T-cell (primary cell): Measurements from ENCODE around the gene FGGY. TPM values are rescaled to one million over a fixed set of nuclear protein-coding genes. Genes with fewer than 3 reads are reported as not detected.
A peak's percentile ranks its signal among the peaks of the same experiment; 100 is the strongest.

Experiments
- ATAC-seq, 4 experiments: fragments of 200-7000 bp in 3 of 4; fragments of 150-1000 bp in 1 of 4; cut with Tn5 transposase; replicated peaks in 1 of 4; 1 replicate in 3 of 4; 2 replicates in 1 of 4; pipeline ENCODE4 v1.10.0; 2021; ENCODE audit warnings: moderate library complexity in 3 of 4, mild to moderate bottlenecking in 2 of 4, moderate number of reproducible peaks in 1 of 4
- CTCF ChIA-PET, 2 donors: fragments of 300-600 bp; sonication (Branson Sonifier 250); formaldehyde crosslinking; loops; one replicate each; lab custom pipeline; 2022; ENCODE audit warnings: antibody characterized with exemption in 2 of 2; lab: Charles Lee
- POLR2A ChIA-PET, 2 donors: fragments of 300-600 bp; sonication (Branson Sonifier 250); formaldehyde crosslinking; loops; one replicate each; lab custom pipeline; 2022; ENCODE audit warnings: antibody characterized with exemption in 2 of 2; lab: Charles Lee
- DNase-seq, 35 experiments: peaks; one replicate each; pipeline versions ENCODE4 v3.0.0 to v3.0.0-alpha.2; 2013 to 2023
- H3K27ac ChIP-seq: one replicate; pipeline ENCODE4 v1.5.1; 2013; ENCODE audit warnings: low read length
- H3K27me3 ChIP-seq, 2 experiments: replicated peaks in 1 of 2; 1 replicate in 1 of 2; 2 replicates in 1 of 2; pipeline versions ENCODE4 v1.6.1 to v1.7.0; 2013; ENCODE audit warnings: low read length in 1 of 2, mixed read lengths in 1 of 2; ENCODE audit not compliant: control insufficient read depth in 2 of 2, insufficient read depth in 2 of 2; ENCODE audit errors: extremely low read depth in 1 of 2
- H3K36me3 ChIP-seq, 2 donors: 1 replicate in 1 of 2; 2 replicates in 1 of 2; pipeline versions ENCODE4 v1.6.1 to v1.7.0; 2013; ENCODE audit warnings: low read length in 1 of 2; ENCODE audit not compliant: control insufficient read depth in 2 of 2, insufficient read depth in 1 of 2; ENCODE audit errors: extremely low read depth in 1 of 2
- H3K4me1 ChIP-seq, 2 experiments: 1 replicate in 1 of 2; 2 replicates in 1 of 2; pipeline versions ENCODE4 v1.6.1 to v1.7.0; 2013; ENCODE audit warnings: low read length in 2 of 2, mixed read lengths in 1 of 2; ENCODE audit not compliant: insufficient read depth in 2 of 2, control insufficient read depth in 1 of 2; ENCODE audit errors: extremely low read depth in 1 of 2
- H3K4me3 ChIP-seq, 2 donors: 1 replicate in 1 of 2; 2 replicates in 1 of 2; pipeline versions ENCODE4 v1.5.1 to v1.7.0; 2013; ENCODE audit warnings: mild to moderate bottlenecking in 2 of 2, low read length in 1 of 2, moderate library complexity in 1 of 2; ENCODE audit not compliant: control insufficient read depth in 1 of 2; ENCODE audit errors: extremely low read depth in 1 of 2
- H3K9me3 ChIP-seq: 2 replicates; pipeline ENCODE4 v1.7.0; 2013
- H3K27ac Mint-ChIP-seq, 2 donors: one replicate each; pipeline ENCODE4 v1.8.0; 2020 to 2021; ENCODE audit warnings: mild to moderate bottlenecking in 2 of 2, mixed read lengths in 2 of 2
- H3K27me3 Mint-ChIP-seq, 2 donors: one replicate each; pipeline ENCODE4 v1.8.0; 2021 to 2022; ENCODE audit warnings: mixed read lengths in 2 of 2
- H3K36me3 Mint-ChIP-seq: one replicate; pipeline ENCODE4 v1.8.0; 2021; ENCODE audit warnings: mixed read lengths
- H3K4me1 Mint-ChIP-seq, 3 donors: one replicate each; pipeline ENCODE4 v1.8.0; 2020 to 2022; ENCODE audit warnings: mixed read lengths in 3 of 3, mild to moderate bottlenecking in 1 of 3
- H3K4me3 Mint-ChIP-seq, 3 donors: one replicate each; pipeline ENCODE4 v1.8.0; 2020 to 2022; ENCODE audit warnings: mild to moderate bottlenecking in 3 of 3, mixed read lengths in 3 of 3, moderate library complexity in 3 of 3
- H3K9me3 Mint-ChIP-seq, 3 donors: one replicate each; pipeline ENCODE4 v1.8.0; 2020 to 2022; ENCODE audit warnings: mixed read lengths in 3 of 3
- WGBS: methylation state at CpG from one replicate; pipeline ENCODE4 v1.1.5; 2013; ENCODE audit warnings: missing lambda C conversion rate; ENCODE audit not compliant: insufficient coverage; 5-methylcytosine and 5-hydroxymethylcytosine counted together
- total RNA-seq, 35 experiments: library from RNA in 6 of 35; stranded (reverse) in 6 of 35; fragments of 120-200 nt in 1 of 35; gene quantifications; one replicate each; pipeline versions ENCODE4 v1.2.1 to v1.2.4 and lab custom pipeline; 2013 to 2026

Gene FGGY
- total RNA-seq, 5 donors from 2014 or later (not counting 1 experiment from before 2014, with no cell fraction given): 7.8 to 21.7 (median 12.6) TPM

DNA sequence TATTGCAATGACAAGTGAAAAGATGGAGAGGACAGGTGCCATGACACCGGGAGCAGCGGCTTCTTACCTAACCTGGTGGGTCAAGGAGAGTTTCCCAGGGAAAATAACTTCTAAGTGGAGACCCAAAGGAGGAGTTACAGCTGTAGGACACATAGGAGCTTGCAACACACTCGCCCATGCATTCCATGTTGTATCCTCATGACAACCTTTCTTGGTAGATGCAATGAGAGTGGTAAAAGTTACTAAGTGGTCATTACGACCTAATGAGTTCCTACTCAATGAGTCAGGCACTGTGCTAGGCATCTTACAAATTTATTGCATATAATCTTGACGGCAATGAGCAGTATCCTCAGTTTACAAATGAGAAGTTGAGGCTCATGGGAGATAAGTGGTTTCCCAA is 398.4 kb downstream of the FGGY start:
- Histone ChIP-seq H3K27ac (no peak overlapping the region), H3K27me3 (no peaks in the 10 kb centered on the region), H3K9me3 (no peaks in the 10 kb centered on the region), H3K4me3 (no peak overlapping the region), H3K36me3 (no peaks in the 10 kb centered on the region), H3K4me1 (peaks cover 0 to 10% of the 10 kb centered on the region in 2 experiments)
- WGBS: 96% methylated on average over 3 of the region's 5 CpGs
- Mint-ChIP-seq H3K36me3 (no peaks in the 10 kb centered on the region), H3K27me3 (no peaks in the 10 kb centered on the region), H3K9me3 (no peaks in the 10 kb centered on the region), H3K27ac (no peak overlapping the region), H3K4me3 (no peak overlapping the region), H3K4me1 (peaks cover 19 to 28% (median 24%) of the 10 kb centered on the region in 3 donors)
- POLR2A ChIA-PET: no interaction called here
- CTCF ChIA-PET: no interaction called here
- no peak for DNase-seq
- ATAC-seq: no peak

- H3K4me1 ChIP-seq: peaks cover 0 to 10% of the 10 kb centered on the region in 2 experiments
- no peaks in the 10 kb centered on the region for H3K9me3 Mint-ChIP-seq
- peak in 1 of 4 experiments; percentile 34 for ATAC-seq
- no peaks in the 10 kb centered on the region for H3K9me3 ChIP-seq
- no peak overlapping the region for H3K27ac ChIP-seq
- H3K4me3 ChIP-seq: no peak overlapping the region
- H3K36me3 ChIP-seq: no peaks in the 10 kb centered on the region
- H3K27me3 Mint-ChIP-seq: no peaks in the 10 kb centered on the region
- no peaks in the 10 kb centered on the region for H3K36me3 Mint-ChIP-seq
- no peak for DNase-seq
- POLR2A ChIA-PET: interaction anchor here in 1 of 2 donors (0.6 kb wide), 1 partner anchor 923 kb away, joined by 4 read pairs; no protein-coding TSS in a partner anchor
- no CpG with 5 or more reads among the region's 8 CpGs for WGBS
- H3K4me1 Mint-ChIP-seq: peaks cover 19 to 28% (median 24%) of the 10 kb centered on the region in 3 donors
- H3K4me3 Mint-ChIP-seq: peak overlapping the region; percentile 61 to 73 (median 72)
- H3K27ac Mint-ChIP-seq: peak overlapping the region in 1 of 2 donors; percentile 13
- no peaks in the 10 kb centered on the region for H3K27me3 ChIP-seq
- CTCF ChIA-PET: interaction anchor here (0.7 to 5.9 kb wide), 3 partner anchors 12 to 957 kb away, joined by 5 to 63 read pairs (median 28); no protein-coding TSS in a partner anchor
Measured at GRCh38 chr1:59696421-59697115, 399.7 kb downstream of the FGGY start.

DNA sequence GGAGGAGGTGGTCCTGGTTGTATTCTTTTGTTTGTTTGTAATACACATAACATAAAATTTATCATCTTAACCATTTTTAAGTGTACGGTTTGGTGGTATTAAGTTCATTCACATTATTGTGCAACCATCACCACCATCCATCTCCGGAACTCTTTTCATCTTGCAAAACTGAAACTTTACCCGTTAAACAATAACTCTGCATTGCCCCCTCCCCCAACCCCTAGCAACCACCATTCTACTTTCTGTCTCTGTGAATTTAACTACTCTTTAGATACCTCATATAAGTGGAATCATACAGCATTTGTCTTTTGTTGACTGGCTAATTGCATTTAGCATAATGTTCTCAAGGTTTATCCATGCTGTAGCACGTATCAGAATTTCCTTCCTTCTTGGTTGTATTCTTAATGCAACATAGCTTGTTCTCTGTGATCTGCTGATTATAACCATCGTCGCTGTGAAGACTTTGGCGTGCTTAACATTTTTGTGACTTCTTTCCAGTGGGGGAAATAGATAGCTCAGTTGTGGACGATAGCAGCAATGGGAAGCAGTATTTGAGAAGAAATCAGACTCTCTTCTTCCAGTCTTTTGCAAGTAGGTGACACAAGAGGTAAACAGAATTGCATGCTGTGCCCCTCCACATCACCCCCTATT is 400.4 kb downstream of the FGGY start:
- Mint-ChIP-seq H3K4me1 (peaks cover 19 to 28% (median 24%) of the 10 kb centered on the region in 3 donors), H3K36me3 (no peaks in the 10 kb centered on the region), H3K27me3 (no peaks in the 10 kb centered on the region), H3K4me3 (peak overlapping the region; percentile 61 to 73 (median 72)), H3K9me3 (no peaks in the 10 kb centered on the region), H3K27ac (peak overlapping the region in 1 of 2 donors; percentile 66)
- Histone ChIP-seq H3K27me3 (no peaks in the 10 kb centered on the region), H3K9me3 (no peaks in the 10 kb centered on the region), H3K4me3 (no peak overlapping the region), H3K4me1 (peaks cover 0 to 10% of the 10 kb centered on the region in 2 experiments), H3K27ac (no peak overlapping the region), H3K36me3 (no peaks in the 10 kb centered on the region)
- ChIA-PET POLR2A (no interaction called here), CTCF (interaction anchor here (0.6 to 5.9 kb wide), 4 partner anchors 138 to 1415 kb away, joined by 3 to 63 read pairs (median 16); no protein-coding TSS in a partner anchor)
- 10% methylated on average over 2 of the region's 8 CpGs for WGBS
- DNase-seq (peak in 18 of 35 experiments; percentile 6 to 41 (median 20)), ATAC-seq (peak; percentile 64 to 77 (median 71))

GRCh38 chr1:59698386-59698785 is 401.5 kb downstream of the FGGY start:
- peaks cover 19 to 28% (median 24%) of the 10 kb centered on the region in 3 donors for H3K4me1 Mint-ChIP-seq
- Histone ChIP-seq H3K4me1 (peaks cover 0 to 10% of the 10 kb centered on the region in 2 experiments), H3K27ac (no peak overlapping the region), H3K36me3 (no peaks in the 10 kb centered on the region), H3K9me3 (no peaks in the 10 kb centered on the region), H3K4me3 (no peak overlapping the region), H3K27me3 (no peaks in the 10 kb centered on the region)
- ChIA-PET POLR2A (interaction anchor here in 1 of 2 donors (1.3 kb wide), 2 partner anchors 915 to 917 kb away, joined by 3 read pairs; partner anchors contain the start of gene JUN), CTCF (interaction anchor here (0.7 to 5.9 kb wide), 20 partner anchors 19 to 1183 kb away, joined by 3 to 63 read pairs (median 4); partner anchors contain the start of gene MYSM1 (in 1 of the 2))
- WGBS: no CpG with 5 or more reads among the region's 4 CpGs
- H3K27me3 Mint-ChIP-seq: no peaks in the 10 kb centered on the region
- H3K9me3 Mint-ChIP-seq: no peaks in the 10 kb centered on the region
- DNase-seq (no peak), ATAC-seq (no peak)
- no peak overlapping the region for H3K27ac Mint-ChIP-seq
- H3K4me3 Mint-ChIP-seq: no peak overlapping the region
- H3K36me3 Mint-ChIP-seq: no peaks in the 10 kb centered on the region

DNA sequence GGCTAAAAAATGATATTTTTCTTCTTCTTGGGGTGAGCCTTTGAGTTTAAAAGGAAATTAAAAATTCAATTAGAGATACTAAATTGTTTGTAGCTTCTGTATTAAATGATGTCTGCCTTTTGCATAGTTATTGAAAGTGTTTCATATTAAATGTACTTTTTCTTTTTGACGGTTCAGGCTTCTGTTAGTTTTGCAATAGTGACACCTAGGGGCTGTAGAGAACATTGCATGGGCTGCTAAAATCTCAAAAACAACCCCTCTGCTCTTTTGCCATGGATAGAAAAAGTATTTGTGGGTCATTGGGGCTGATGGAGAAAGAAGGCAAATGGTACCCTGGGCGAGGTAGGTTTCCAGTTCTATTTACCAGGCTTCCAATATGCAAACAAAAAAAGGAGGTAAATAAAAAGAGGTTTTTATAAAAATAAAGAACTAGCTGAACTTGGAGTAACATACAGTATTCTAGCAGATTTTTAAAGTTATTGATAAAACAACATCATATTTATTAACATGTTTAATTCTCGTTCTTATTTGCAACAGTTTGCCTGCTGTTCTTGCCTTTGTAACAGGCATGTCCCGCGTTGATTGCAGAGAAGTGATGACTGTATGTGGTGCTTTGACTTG is 402.4 kb downstream of the FGGY start:
- Mint-ChIP-seq H3K36me3 (no peaks in the 10 kb centered on the region), H3K4me3 (no peak overlapping the region), H3K4me1 (peaks cover 19 to 28% (median 24%) of the 10 kb centered on the region in 3 donors), H3K27me3 (no peaks in the 10 kb centered on the region), H3K9me3 (no peaks in the 10 kb centered on the region), H3K27ac (no peak overlapping the region)
- Histone ChIP-seq H3K27me3 (no peaks in the 10 kb centered on the region), H3K4me3 (no peak overlapping the region), H3K4me1 (peaks cover 0 to 10% of the 10 kb centered on the region in 2 experiments), H3K36me3 (no peaks in the 10 kb centered on the region), H3K27ac (no peak overlapping the region), H3K9me3 (no peaks in the 10 kb centered on the region)
- no CpG with 5 or more reads among the region's 5 CpGs for WGBS
- ATAC-seq (peak in 3 of 4 experiments; percentile 26 to 50 (median 46)), DNase-seq (peak in 16 of 35 experiments; percentile 4 to 73 (median 12))
- POLR2A ChIA-PET: interaction anchor here (0.6 to 1.3 kb wide), 4 partner anchors 14 to 940 kb away, joined by 3 to 7 read pairs (median 3); partner anchors contain the start of gene JUN (in 1 of the 2)
- CTCF ChIA-PET: interaction anchor here (0.6 to 5.9 kb wide), 33 partner anchors 12 to 1435 kb away, joined by 3 to 63 read pairs (median 3); partner anchors contain the start of gene MYSM1 (in 1 of the 2)
